ENCODE data around the gene SNAPC4. TPM values are rescaled to one million over a fixed set of nuclear protein-coding genes. Genes with fewer than 3 reads are reported as not detected.

Gene SNAPC4
- total RNA-seq, 1 donor from 2014 or later: 3.2 TPM

- no peak for TF ChIP-seq POLR2A (IDR thresholded peaks at IDR 0.05)
- no peak for TF ChIP-seq CTCF (IDR thresholded peaks at IDR 0.05)
- no peak for DNase-seq (ENCODE audit: extremely low spot score in 2 of 2)
- no peaks in the 10 kb centered on the region for H3K27me3 ChIP-seq
- peaks cover 0 to 72% of the 10 kb centered on the region in 2 donors for H3K36me3 ChIP-seq
- no peak overlapping the region for H3K4me3 ChIP-seq
- no peaks in the 10 kb centered on the region for H3K9me3 ChIP-seq
- intact Hi-C loops (cut with DNase I): no loop called here
- H3K27ac ChIP-seq: no peak overlapping the region
- H3K4me1 ChIP-seq: peaks cover 18% of the 10 kb centered on the region
Observed at GRCh38 chr9:136395345-136396218, 4.4 kb downstream of the SNAPC4 start.

- Histone ChIP-seq H3K9me3 (no peaks in the 10 kb centered on the region), H3K27ac (no peak overlapping the region), H3K4me1 (peaks cover 13% of the 10 kb centered on the region), H3K36me3 (peaks cover 0 to 73% of the 10 kb centered on the region in 2 donors), H3K27me3 (no peaks in the 10 kb centered on the region), H3K4me3 (no peak overlapping the region)
- no peak for DNase-seq (ENCODE audit: extremely low spot score in 2 of 2)
- TF ChIP-seq POLR2AphosphoS5 (IDR thresholded peaks at IDR 0.05; ENCODE audit: insufficient read depth in 1 of 2, low read depth in 1 of 2): no peak
- TF ChIP-seq CTCF (IDR thresholded peaks at IDR 0.05): no peak
- TF ChIP-seq POLR2A (IDR thresholded peaks at IDR 0.05): no peak
- intact Hi-C loops (cut with DNase I): no loop called here
Observed at GRCh38 chr9:136395020-136395340, 5.0 kb downstream of the SNAPC4 start.

- Histone ChIP-seq H3K9me3 (no peaks in the 10 kb centered on the region), H3K27me3 (no peaks in the 10 kb centered on the region), H3K4me3 (no peak overlapping the region), H3K27ac (no peak overlapping the region), H3K36me3 (peaks cover 0 to 78% of the 10 kb centered on the region in 2 donors), H3K4me1 (peaks cover 11% of the 10 kb centered on the region)
- intact Hi-C loops (cut with DNase I): no loop called here
- no peak for DNase-seq (ENCODE audit: extremely low spot score in 2 of 2)
- TF ChIP-seq POLR2A (IDR thresholded peaks at IDR 0.05) (no peak), CTCF (IDR thresholded peaks at IDR 0.05) (no peak), POLR2AphosphoS5 (IDR thresholded peaks at IDR 0.05; ENCODE audit: insufficient read depth in 1 of 2, low read depth in 1 of 2) (no peak)
Observed at GRCh38 chr9:136394312-136395019, 5.5 kb downstream of the SNAPC4 start.

GRCh38 chr9:136393531-136393930 is 6.4 kb downstream of the SNAPC4 start:
- Histone ChIP-seq H3K36me3 (peaks cover 0 to 87% of the 10 kb centered on the region in 2 donors), H3K9me3 (no peaks in the 10 kb centered on the region), H3K27me3 (no peaks in the 10 kb centered on the region), H3K4me1 (peaks cover 2% of the 10 kb centered on the region), H3K27ac (no peak overlapping the region), H3K4me3 (no peak overlapping the region)
- intact Hi-C loops (cut with DNase I): no loop called here
- no peak for TF ChIP-seq POLR2AphosphoS5 (IDR thresholded peaks at IDR 0.05; ENCODE audit: insufficient read depth in 1 of 2, low read depth in 1 of 2)
- TF ChIP-seq POLR2A (IDR thresholded peaks at IDR 0.05): no peak
- no peak for TF ChIP-seq CTCF (IDR thresholded peaks at IDR 0.05)
- DNase-seq (ENCODE audit: extremely low spot score in 2 of 2): no peak

All from vagina (tissue), 2 donors.